Uterus (tissue), 4 donors: ENCODE measurements around the gene ABCA6. TPM values are rescaled to one million over a fixed set of nuclear protein-coding genes. Genes with fewer than 3 reads are reported as not detected.

Experiments used
- DNase-seq, 2 donors: peaks; one replicate each; pipeline ENCODE4 v3.0.0-alpha.2; 2019 to 2020
- H3K27ac ChIP-seq, 2 donors: fragments of 200-600 bp; sonication (generic); 1 replicate in 1 of 2; 2 replicates in 1 of 2; pipeline ENCODE4 v1.5.1; 2016 to 2018
- H3K27me3 ChIP-seq, 2 donors: fragments of 200-600 bp; sonication (generic); one replicate each; pipeline ENCODE4 v1.5.1; 2018 to 2019; ENCODE audit warnings: control low read depth in 1 of 2
- H3K36me3 ChIP-seq, 2 donors: fragments of 200-600 bp; sonication (generic); one replicate each; pipeline ENCODE4 v1.5.1; 2019; ENCODE audit warnings: control low read depth in 1 of 2
- H3K4me1 ChIP-seq, 2 donors: fragments of 200-600 bp; sonication (generic); one replicate each; pipeline ENCODE4 v1.5.1; 2018 to 2019; ENCODE audit warnings: control low read depth in 1 of 2
- H3K4me3 ChIP-seq, 2 donors: fragments of 200-600 bp; sonication (generic); 1 replicate in 1 of 2; 2 replicates in 1 of 2; pipeline ENCODE4 v1.5.1; 2018 to 2019; ENCODE audit warnings: mild to moderate bottlenecking in 1 of 2
- H3K9me3 ChIP-seq, 2 donors: fragments of 200-600 bp; sonication (generic); one replicate each; pipeline ENCODE4 v1.5.1; 2019; ENCODE audit warnings: control low read depth in 1 of 2
- POLR2A ChIP-seq, 2 donors: fragments of 450-650 bp; IDR thresholded peaks; one replicate each; pipeline ENCODE4 v1.6.1; 2016; ENCODE audit warnings: antibody characterized with exemption in 2 of 2, mild to moderate bottlenecking in 1 of 2, moderate library complexity in 1 of 2
- intact Hi-C: fragments of 100-400 bp; cut with DNase I; formaldehyde crosslinking; loops from one replicate; pipeline ENCODE4 v1.15.1; 2023; ENCODE audit warnings: low total_unique reads
- total RNA-seq, 4 donors: library from RNA; depleted of rRNA in 3 of 4; stranded (reverse); fragments of >200 nt in 3 of 4; gene quantifications; one replicate each; pipeline versions ENCODE4 v1.1.0 to v1.2.4, GENCODE V29; 2014 to 2023
- TF ChIP-seq, protein P1 (sequence below), 4 experiments: fragments of 200-600 bp in 2 of 4; fragments of 450-650 bp in 2 of 4; sonication (generic) in 2 of 4; IDR thresholded peaks; one replicate each; pipeline ENCODE4 v1.5.1; 2016 to 2019; ENCODE audit warnings: antibody characterized with exemption in 4 of 4, mild to moderate bottlenecking in 2 of 4, moderate library complexity in 1 of 4
- donor health status: DM: yes; HTN: yes; CAD: no.

The ABCA6 gene
- total RNA-seq, 4 donors from 2014 or later = 13.5 to 65.6 (median 45.7) TPM

DNA sequence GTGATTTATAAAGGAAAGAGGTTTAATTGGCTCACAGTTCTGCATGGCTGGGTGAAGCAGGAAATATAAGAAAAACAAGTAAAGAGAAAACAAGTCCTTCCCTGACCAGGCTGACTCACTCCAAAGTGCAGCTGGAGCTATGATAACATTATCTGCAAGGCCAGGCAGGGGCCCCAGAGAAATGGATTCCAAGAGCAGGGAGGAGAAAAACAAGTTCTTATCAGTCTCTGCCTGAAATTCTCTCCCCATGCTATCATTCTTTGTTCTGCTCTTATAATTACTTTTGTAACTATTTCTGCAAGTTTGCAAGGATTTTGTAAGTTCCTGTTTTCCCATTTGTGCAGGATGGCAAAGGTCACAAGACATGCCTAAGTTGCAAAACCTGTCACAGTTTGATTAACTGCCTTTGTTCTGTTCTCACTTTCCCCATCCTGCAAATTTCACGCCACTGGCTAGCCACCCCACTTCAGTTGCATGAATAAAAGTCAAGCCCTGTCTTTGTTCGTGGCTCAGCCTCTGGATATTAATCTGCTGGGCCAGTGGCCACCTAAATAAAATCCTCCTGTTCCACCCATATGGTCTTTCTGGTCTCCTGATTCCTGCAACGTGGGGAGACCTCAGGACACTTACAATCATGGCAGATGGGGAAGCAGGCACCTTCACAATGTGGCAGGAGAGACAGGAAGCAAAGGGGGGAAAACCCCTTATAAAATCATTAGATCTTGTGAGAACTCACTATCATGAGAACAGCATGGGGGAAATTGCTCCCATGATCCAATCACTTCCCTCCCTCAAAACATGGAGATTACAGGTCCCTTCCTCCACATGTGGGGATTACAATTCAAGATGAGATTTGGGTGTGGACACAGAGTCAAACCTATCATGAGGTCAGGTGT lies 94.1 kb downstream of the ABCA6 start:
- peaks cover 0 to 9% of the 10 kb centered on the region in 2 donors for H3K4me1 ChIP-seq
- DNase-seq = peak; percentile 60 to 86
- H3K9me3 ChIP-seq = peaks cover 0 to 9% of the 10 kb centered on the region in 2 donors
- no peaks in the 10 kb centered on the region for H3K27me3 ChIP-seq
- intact Hi-C loops = no loop called here
- peak overlapping the region; percentile 67 to 70 for H3K27ac ChIP-seq
- H3K36me3 ChIP-seq = no peaks in the 10 kb centered on the region
- TF ChIP-seq, protein P1, sequence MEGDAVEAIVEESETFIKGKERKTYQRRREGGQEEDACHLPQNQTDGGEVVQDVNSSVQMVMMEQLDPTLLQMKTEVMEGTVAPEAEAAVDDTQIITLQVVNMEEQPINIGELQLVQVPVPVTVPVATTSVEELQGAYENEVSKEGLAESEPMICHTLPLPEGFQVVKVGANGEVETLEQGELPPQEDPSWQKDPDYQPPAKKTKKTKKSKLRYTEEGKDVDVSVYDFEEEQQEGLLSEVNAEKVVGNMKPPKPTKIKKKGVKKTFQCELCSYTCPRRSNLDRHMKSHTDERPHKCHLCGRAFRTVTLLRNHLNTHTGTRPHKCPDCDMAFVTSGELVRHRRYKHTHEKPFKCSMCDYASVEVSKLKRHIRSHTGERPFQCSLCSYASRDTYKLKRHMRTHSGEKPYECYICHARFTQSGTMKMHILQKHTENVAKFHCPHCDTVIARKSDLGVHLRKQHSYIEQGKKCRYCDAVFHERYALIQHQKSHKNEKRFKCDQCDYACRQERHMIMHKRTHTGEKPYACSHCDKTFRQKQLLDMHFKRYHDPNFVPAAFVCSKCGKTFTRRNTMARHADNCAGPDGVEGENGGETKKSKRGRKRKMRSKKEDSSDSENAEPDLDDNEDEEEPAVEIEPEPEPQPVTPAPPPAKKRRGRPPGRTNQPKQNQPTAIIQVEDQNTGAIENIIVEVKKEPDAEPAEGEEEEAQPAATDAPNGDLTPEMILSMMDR (IDR thresholded peaks at IDR 0.05) = no peak
- TF ChIP-seq POLR2A (IDR thresholded peaks at IDR 0.05) = no peak
- no peak overlapping the region for H3K4me3 ChIP-seq

DNA sequence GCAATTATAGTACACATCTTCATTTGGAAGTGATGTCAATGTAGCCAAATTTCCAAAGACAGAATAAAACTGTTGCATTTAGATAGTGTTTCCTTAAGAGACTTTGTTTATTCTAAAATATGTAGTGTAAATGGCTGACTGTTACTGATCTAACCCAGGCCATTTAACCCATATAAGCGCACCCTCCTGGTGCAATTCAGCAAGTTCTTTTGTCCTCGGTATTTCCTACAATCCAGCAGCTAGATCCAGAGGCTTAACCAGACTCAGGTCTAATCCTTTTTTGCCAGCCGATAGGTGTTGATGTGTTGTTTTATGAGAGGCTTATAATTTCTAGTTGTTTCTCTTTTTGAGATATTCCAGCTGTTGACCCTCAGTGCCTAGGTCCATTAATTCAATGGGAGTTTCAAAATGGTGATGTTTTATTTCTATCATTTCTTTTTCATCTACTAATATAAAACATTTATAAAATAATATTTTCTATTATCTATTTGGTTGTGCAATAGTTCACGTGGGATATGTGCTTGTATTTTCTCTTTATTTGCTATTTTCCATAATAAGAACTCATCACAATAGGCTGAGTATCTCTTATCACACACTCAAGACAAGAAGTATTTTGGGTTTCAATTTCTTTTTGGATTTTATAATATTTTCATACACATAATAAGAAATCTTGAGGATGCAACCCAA lies 95.4 kb downstream of the ABCA6 start:
- Histone ChIP-seq H3K27ac (peak overlapping the region; percentile 60 to 67), H3K9me3 (peaks cover 0 to 9% of the 10 kb centered on the region in 2 donors)

DNA sequence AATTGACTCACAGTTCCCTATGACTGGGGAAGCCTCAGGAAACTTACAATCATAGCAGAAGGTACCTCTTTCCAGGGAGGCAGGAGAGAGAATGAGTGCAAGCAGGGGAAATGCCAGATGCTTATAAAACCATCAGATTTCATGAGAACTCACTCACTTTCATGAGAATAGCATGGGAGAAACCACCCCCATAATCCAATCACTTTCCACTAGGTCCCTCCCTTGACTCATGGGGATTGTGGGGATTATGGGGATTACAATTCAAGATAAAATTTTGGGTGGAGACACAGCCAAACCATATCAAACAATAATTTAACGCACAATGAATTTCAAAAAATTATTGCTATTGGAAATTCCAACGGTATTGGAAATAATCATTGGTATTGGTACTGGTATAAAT lies 96.0 kb downstream of the ABCA6 start:
- Histone ChIP-seq H3K4me3 (no peak overlapping the region), H3K36me3 (no peaks in the 10 kb centered on the region), H3K9me3 (peaks cover 0 to 9% of the 10 kb centered on the region in 2 donors), H3K4me1 (peaks cover 0 to 9% of the 10 kb centered on the region in 2 donors), H3K27ac (no peak overlapping the region), H3K27me3 (no peaks in the 10 kb centered on the region)
- intact Hi-C loops = no loop called here
- no peak for TF ChIP-seq POLR2A (IDR thresholded peaks at IDR 0.05)
- TF ChIP-seq, protein P1 (IDR thresholded peaks at IDR 0.05) = no peak
- no peak for DNase-seq

More for the DNA sequence above, 95.4 kb downstream of the ABCA6 start:
- H3K27me3 ChIP-seq = no peaks in the 10 kb centered on the region
- no peak overlapping the region for H3K4me3 ChIP-seq
- no peaks in the 10 kb centered on the region for H3K36me3 ChIP-seq
- H3K4me1 ChIP-seq = peaks cover 0 to 9% of the 10 kb centered on the region in 2 donors
- intact Hi-C loops = no loop called here
- no peak for DNase-seq
- TF ChIP-seq, protein P1 (IDR thresholded peaks at IDR 0.05) = no peak
- no peak for TF ChIP-seq POLR2A (IDR thresholded peaks at IDR 0.05)

DNA sequence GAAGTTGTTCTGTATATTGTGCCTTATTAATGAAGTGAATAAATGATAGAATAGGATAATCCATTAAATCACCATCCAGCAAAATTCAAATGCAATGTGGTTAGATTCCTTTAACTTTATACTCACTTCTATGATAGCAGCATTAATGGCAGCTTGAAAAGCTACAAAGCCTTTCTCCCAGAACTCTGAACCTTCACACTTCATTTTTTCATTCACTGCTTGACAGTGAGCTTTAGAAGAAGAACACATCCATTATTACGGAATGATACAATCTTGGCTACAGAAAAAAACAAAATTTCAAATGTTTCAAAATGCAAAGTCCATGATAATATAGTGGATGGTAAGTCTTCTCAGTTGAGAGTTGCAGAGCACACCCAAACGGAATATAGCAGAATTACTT lies 97.3 kb downstream of the ABCA6 start:
- intact Hi-C loops = no loop called here
- Histone ChIP-seq H3K4me3 (no peak overlapping the region), H3K27me3 (no peaks in the 10 kb centered on the region), H3K27ac (no peak overlapping the region), H3K4me1 (peaks cover 0 to 9% of the 10 kb centered on the region in 2 donors), H3K36me3 (no peaks in the 10 kb centered on the region), H3K9me3 (peaks cover 0 to 9% of the 10 kb centered on the region in 2 donors)
- DNase-seq = no peak
- no peak for TF ChIP-seq POLR2A (IDR thresholded peaks at IDR 0.05)
- TF ChIP-seq, protein P1 (IDR thresholded peaks at IDR 0.05) = no peak
